OCI-M2 (cell line): ENCODE results near the gene TRMU.

ENCODE experiments used
- DNase-seq: peaks from one replicate; lab custom pipeline; 2025; ENCODE audit not compliant: unreplicated experiment; lab: John Stamatoyannopoulos, UW

Gene TRMU, protein sequence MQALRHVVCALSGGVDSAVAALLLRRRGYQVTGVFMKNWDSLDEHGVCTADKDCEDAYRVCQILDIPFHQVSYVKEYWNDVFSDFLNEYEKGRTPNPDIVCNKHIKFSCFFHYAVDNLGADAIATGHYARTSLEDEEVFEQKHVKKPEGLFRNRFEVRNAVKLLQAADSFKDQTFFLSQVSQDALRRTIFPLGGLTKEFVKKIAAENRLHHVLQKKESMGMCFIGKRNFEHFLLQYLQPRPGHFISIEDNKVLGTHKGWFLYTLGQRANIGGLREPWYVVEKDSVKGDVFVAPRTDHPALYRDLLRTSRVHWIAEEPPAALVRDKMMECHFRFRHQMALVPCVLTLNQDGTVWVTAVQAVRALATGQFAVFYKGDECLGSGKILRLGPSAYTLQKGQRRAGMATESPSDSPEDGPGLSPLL

DNA sequence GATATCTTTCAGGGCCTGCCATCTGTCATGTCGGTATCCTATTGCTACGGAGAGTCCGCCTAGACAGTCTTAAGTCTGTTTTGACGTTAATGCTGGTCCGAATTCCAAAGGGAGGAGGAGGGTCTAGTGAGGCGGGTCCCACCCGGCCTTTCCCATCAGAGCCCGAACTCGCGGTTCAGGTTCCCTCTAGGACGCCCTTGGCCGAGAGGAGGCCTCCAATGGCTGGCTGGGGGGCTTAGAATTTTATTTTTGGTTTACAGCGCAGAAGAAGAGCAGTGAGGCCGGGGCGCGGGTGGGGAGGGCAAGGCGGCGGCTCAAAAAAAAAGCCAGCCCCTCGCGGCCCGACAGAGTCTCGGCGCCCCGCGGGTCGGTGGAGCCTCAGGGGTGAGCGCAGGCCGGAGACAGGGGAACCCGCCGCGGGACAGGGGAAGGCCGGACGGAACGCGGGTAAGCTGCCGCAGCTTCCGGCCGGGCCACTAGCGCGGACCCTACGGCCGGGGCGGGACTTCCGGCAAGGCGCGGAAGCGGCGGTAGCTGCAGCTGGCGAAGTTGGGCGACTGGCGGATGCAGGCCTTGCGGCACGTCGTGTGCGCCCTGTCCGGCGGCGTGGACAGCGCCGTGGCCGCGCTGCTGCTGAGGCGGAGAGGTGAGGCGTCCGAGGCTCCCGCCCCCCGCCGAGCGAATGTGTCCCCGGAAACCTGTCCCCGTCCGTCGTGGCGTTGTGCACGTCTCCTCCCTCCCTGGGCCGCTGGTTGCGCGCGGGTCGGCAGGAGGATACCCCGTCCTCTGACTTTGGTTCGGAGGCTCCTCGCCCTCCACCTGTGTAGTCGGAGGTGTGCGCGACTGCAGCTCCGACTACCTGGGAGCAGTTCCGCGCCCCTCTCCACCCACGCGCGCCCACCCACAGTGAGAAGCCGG lies at the start of gene TRMU:
Gene TRMU (plus strand): TSS at position 514 of the 918 bp plus-strand sequence. CDS start 51 bp downstream, at position 565.
- DNase-seq = peak; percentile 6

DNA sequence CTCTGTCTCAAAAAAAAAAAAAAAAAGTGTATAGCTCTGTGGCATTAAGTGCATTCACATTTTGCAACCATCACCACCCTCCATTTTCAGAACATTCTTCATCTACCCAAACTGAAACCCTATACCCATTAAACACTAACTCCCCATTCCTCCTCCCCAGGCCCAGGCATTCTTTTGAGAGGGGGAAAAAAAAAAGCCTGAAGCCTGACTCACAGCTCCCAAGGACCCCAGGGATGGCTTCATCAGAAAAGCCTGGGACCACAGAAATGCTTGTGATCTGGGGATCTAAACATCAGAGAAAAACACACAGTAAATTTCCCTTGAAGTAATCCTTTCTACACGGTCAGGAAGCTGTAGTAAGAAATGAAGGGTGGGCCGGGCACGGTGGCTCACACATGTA lies 49.5 kb upstream of the TRMU start:
- DNase-seq = no peak

DNA sequence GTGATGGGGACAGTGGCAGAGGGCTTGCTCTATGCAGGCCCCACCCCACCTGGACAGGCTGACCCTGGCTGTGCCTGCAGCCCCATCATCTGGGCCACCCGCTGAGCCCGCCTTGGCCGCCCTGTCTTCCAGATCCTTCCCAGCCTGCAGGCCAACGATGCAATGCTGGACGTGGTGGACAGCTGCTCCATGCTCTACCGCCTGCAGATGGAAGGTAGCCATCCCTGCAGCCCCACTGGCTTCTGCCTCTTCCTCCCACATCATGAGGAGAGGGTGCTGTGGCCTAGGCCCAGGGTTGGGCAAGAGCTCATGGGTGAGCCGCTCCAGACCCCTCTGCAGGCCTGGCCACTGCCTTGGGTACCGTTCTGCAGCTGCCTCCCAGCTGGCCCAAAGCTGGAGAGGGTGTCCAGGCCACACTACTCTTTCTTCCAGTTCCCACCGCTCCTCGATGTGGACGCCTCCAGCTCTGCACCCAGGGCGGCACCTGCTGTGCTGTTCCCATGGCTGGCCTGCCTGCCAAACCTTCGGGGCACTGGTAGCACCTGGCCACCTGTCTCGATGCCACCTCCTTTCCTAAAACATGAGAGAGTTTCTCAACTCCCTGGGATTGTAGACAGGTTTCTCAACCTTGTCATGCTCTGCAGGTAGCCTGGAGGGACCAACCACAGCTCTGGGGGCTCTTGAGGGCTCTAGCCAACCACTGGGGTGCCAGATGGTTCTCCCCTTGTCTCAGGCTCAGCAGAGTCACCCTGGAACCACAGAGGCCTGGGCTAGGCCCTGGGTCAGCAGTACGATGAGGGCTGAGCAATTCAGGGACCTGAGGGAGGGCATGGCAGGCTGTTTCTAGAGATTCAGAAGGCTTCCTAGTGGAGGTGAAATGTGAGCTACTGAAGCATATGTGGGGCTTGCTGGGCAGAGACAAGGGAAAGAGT lies 48.3 kb upstream of the TRMU start:
- DNase-seq = no peak

DNA sequence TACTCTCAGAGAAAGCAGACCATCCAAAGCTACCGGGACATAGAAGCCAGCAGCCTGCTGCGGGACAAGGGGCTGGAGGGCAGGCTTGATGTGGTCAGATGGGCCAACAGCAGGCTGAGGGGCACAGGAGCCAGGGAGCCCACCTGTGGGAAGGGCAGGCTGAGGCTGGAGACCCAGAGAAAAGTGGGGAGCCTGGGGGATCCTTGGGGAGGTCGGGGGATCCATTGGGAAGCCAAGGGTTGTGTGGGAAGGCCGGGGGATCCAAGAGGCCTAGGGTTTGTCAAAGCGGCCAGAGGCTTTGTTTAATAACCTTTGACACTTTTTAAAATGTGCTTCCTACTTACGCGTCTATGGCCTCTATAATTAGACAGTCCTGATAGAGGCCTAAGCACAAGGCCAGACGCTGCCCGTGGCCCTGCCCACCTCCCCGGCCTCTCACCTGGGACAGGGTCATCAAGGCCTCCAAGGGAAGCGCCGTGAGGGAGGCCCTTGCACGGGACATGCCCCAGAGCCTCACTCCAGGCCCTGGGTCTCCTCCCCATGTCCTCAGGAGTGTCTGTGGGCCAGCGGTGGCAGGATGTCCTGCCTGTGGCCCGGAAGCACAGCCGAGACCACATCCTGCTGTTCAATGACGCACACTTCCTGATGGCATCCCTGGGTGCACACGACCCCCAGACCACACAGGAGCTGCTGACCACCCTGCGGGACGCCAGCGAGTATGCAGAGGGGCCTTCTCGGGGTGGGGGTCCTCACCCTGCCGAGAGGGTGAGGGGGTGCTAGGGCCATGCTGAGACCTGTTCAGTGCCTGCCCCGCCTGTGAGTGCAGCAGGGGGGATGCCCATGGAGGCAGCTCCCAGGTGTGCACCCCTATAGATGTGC lies 47.4 kb upstream of the TRMU start:
- DNase-seq = no peak

DNA sequence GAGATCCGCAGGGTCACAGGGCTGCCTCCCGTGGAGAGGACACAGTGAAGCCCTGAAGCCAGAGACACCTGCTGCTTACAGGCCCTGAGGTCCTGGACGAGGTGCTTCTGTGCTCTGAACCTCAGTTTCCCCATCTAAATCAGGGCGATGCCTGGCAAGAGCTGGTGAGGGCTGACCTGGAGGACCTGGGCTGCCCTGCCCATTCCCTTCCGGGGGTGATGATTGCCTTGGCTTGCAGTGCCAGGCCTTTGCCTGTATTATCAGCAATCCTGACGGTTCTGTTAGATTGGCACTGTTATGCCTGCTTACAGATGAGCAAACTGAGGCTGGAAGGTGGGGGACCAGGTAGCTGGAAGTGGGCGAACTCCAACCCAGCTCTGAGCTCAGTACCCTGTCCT lies 46.7 kb upstream of the TRMU start:
- no peak for DNase-seq

DNA sequence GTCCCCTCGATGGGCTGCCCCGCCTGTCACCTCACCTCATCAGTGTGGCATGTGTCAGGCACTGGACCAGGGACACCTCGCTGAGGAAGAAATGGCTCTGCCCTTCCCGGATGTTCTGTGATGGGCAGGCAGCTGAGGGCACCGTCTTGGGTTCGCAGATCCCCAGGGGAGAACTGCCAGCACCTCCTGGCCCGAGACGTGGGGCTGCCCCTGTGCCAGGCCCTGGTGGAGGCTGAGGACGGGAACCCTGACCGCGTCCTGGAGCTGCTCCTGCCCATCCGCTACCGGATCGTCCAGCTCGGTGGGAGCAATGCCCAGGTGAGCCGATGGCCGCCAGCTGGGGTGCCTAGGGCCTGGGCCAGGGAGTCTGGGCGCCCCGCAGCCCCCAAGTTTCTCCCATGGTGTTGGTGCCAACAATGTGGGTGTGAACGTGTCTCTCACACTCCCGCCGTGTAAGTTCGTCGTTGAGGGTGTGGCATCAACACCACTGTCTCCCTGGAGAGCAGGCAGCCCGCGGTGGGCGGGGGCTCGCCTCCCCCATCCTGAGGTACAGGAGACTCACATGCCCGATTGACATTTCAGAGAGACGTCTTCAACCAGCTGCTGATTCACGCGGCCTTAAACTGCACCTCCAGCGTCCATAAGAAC lies 46.1 kb upstream of the TRMU start:
- DNase-seq = no peak

DNA sequence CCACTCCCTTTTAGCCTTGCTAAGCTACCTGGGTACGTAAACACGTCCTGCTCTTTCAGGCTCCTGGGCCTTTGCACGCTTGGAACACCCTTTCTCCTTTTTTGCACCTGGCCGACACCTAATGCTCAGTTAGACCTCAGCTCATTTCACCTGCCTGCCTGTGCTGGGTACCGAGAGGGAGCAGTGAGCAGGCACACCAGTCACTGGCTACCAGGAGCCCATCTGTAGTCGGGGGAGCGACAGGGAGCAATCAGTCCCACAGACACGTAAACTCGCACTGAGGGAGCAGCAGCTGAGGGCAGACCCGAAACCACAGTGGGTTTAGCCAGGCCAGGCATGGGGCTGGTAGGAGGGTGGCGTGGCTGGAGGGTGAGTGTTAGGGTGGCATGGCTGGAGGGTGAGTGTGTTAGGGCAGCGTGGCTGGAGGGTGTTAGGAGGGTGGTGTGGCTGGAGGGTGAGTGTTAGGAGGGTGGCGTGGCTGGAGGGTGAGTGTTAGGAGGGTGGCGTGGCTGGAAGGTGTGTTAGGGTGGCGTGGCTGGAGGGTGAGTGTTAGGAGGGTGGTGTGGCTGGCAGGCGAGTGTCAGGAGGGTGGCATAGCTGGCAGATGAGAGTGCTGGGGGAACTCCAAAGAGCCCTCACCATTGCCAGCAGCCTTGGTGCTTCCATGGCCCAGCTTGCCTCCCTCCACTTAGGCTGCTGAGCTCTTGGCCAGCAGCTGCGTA lies 45.2 kb upstream of the TRMU start:
- no peak for DNase-seq

DNA sequence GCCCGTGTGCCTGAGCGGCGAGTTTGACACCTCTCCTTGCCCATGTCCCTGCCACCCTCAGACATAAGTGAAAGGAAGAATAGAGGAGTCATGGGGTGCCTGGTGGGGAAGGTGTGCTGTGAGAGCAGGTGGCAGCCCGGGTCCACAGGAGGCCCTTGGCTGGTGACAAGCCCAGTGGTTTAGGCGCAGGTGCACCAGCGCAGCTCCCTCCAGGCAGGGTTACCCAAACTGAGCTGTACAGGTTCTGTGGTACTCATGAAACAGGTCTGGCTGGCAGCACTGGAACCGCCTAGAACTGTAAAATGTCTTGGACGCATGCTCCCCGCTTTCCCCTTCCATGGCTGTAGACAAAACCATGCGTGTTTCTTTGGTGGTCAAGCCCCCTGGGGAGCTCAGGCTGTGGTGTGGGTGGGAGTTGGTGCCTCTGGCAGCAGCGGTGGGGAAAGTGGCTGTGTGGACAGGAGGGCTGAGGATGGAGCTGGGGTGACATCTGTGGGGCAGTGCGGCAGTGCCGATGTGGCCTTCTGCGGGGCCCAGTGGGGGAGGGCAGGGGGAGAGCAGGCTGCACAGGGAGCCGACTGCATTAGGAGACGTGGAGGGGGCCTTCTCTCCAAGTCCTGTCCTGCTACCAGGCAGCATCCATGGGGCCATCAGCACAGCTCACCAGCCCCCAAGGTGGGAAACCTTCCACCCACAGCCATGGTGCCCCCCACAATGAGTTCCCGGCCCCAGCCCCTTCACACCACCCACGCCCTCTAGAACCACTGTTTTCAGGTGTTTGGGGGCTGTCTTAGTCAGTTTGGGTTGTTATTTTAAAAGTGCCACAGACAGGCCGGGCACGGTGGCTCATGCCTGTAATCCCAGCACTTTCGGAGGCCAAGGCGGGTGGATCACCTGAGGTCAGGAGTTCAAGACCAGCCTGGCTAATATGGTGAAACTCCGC lies 44.4 kb upstream of the TRMU start:
- DNase-seq = no peak

DNA sequence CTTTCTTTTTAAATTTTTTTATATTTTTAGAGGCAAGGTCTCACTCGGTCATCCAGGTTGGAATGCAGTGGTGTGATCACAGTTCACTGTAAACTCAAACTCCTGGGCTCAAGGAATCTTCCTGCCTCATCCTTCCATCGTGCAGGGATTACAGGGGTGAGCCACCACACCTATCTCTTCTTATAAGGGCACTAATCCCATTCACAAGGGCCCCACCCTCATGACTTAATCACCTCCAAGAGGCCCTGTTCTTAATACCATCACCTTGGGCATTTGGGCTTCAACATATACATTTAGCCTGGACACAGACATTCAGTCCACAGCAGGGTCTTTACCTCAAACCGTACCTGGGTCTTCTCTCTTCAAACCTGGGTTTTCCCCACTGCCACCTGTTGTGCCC lies 43.3 kb upstream of the TRMU start:
- no peak for DNase-seq

DNA sequence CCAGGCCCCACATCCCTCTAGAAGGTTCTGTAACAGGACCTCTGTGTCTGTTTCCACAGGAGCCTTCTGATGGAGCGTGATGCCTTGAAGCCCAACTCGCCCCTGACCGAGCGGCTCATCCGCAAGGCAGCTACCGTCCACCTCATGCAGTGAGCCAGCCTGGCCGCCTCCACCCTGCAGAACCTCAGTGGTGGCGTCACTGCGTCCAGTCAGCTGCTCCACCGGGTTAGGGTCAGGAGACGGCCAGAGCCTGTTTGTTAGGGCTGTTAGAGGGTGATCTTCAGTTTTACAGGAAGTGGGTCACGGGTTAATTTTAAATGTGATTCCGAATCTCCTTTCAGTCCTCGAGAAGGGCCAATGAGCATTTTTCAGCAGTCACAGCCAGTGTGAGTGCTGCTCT lies 42.8 kb upstream of the TRMU start:
- DNase-seq = no peak

DNA sequence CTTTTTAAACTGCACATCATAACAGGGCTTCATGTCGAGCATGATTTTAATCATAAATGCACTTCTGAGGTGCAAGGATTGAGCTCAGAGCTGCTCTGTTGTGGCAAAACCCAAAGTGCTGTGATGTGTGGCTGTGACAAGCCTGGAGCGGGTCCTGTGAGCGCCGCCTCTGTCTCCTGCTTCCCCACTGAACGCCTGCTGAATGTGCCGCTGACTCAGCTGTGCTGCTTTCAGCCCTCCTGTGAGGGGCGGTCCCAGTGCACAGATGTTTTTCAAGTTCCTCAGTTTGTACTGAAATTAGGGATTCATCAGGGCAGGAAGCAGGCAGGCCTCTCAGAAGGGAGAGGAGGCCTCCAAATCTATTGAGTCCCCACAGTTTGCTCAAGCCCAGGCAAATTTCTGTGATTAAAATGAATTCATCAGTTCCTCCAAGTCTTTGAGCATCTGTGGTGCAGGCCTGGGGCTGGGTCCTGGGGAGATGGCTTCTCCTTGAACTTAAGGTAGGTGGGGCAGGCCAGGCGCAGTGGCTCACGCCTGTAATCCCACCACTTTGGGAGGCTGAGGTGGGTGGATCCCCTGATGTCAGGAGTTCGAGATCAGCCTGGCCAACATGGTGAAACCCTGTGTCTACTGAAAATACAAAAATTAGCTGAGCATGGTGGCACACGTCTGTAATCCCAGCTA lies 41.8 kb upstream of the TRMU start:
- DNase-seq = no peak

DNA sequence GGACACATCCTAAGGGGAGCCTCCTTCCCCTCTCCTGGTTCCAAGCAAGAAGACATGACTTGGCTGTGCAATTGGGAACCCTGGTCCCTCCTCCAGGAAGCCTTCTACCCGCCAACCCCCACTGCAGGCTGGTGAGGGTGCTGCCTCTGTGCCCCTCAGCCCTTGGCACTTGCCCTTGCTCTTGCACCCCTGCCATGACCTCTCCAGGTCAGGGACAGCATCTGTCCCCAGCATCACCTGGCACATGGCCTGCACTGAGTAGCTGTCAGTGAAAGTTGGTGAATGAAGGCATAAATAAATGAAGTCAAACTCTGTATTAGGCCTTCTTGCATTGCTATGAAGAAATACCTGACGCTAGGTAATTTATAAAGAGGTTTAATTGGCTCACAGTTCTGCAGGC lies 40.7 kb upstream of the TRMU start:
- no peak for DNase-seq

DNA sequence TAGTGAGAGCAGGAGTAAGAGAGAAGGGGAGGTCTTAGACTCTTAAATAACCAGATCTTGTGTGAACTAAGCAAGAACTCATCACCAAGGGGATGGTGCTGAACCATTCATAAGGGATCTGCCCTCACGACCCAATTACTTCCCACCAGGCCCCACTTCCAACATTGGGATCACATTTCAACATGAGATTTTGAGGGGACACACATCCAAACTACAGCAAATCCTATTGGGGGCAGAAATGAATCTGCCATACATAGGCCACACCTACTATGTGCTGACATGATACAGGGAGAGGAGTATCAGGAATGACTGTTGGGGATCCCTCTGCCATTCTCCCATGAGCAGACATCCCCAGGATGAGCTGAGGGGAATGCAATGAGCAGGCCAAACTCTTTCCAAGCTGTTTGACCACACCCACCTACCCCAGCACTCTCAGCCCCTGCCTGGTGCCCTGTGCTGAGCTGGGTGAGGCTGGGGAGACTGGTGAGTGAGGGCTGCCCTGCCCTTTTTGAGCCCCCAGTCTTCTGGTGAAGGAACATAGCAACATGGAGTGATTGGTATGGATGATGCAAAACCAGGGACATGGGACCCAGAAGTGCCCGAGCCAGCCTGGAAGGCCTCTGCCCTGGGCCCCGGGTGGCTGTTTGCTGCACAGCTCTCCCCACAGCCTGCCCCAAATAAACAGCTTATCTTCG lies 40.1 kb upstream of the TRMU start:
- no peak for DNase-seq

DNA sequence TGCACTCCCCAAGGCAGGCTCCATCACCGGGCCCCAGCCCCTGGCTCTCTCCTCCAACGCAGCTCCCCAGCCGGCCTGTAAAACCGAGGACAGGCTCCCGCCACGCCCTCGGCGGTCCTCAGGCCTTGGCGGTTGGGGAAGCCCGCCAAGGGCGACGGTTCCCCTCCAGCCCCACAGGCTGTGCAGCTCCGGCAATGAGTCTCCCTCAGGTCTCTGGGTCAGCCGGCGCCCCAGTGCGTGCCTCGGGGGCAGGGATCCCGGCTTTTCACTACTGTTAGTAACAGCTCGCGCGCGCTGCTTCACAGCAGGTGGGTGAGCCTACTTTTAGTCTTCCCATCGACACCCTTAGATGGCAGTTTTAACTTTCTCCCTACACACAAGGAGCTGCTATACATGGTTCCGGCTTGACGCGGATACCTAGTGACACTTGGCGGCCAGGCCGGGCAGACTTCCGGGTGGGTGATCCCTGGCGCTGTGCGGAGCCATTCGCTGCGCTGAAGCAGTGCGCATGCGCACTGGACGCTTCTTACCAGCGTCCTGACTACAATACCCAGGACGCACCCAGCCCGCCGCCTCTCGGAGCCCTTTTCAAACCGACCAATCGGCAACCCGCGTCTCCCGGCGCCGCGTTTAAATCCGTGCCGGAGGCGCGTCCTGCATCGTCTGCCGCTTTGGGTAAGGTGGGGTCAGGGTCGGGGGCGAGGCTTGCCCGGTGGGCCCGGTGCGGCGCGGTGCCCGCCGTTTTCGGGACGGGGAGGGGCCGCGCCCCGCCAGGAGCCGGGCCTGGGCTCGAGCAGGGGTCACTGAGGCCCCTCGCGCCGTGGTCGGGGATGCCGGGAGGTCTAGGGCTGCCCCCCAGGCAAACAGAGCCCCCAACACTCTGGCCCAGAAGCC lies 39.0 kb upstream of the TRMU start, which contains the start of gene GTSE1:
Gene GTSE1 (plus strand): TSS at position 614 of the 894 bp plus-strand sequence. CDS start 531 bp downstream, outside the sequence.
- peak; percentile 81 for DNase-seq

DNA sequence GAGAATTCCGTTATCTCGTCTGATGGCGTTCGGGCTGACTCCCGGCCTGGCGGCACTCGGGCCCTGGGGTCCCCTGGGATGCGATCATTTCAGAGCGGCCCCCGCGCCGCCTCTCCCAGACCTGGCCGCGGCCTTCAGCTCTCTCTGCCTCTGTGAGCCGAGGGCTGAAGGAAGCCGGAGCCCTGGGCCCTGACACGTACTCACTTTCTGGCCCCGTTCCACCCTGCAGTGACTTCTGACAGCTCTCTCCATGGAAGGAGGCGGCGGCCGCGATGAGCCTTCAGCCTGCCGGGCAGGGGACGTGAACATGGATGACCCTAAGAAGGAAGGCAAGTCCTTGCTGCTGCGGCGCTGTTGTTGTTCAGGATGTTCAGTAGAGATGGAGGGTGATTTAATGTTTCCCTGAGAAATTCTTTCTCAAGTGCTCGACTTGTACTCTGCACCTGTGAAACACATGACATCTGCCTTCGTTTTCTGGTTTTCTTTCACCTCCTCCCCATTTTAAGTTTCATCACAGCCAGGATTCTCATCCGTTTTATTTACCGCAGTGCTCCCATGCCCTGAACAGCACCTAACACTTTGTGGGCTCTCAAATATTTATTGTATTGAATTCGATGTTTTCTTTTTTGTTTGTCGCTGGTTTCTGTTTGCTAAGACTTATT lies 38.2 kb upstream of the TRMU start:
- DNase-seq = no peak
